ENCODE results near the gene TMEM95.

DNA sequence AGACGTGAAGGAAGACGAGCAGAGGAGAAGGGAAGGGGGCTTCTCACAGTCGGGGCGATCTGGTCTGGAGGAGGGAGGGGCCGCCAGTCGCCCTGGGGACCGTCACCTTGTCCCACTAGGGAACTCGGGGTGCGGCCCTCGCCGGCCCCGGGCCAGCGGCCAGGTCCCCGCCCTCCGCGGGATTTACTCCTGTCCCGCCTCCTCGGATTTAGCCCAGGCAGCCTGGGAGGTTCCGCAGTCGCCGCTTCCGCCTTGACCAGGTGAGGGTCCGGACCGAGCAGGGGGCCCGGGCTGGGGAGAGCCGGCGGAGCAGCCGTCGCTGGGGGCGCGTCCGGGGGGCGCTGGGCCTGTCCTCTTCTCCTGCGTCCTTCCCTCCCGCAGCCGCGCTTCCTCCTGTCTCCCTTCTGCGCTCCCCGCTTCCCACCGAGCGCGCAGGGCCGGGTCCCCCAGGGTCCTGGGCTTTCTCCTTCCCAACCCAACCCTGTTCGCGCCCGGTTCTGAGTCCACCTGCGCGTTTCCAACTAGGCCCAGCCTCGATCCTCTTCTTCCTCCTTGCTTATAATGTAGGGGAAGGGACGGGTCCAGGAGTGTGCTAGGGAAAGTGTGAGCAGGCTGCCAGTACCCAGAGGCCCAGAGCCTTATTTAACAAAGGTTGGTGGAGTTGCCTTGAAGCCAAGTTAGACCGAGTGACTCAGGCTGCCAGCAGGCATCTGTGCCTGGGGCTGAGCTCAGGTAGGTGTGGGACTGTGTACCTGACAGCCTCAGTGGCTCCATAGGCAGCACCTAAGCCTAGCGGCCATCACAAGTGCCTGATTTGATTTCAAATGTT, 26.1 kb downstream of the TMEM95 start, which contains the start of gene TNK1:
- TF ChIP-seq POLR2AphosphoS5 (IDR thresholded peaks at IDR 0.05) = peak in 2 of 3 donors; percentile 80 to 92
- TF ChIP-seq, protein P1, sequence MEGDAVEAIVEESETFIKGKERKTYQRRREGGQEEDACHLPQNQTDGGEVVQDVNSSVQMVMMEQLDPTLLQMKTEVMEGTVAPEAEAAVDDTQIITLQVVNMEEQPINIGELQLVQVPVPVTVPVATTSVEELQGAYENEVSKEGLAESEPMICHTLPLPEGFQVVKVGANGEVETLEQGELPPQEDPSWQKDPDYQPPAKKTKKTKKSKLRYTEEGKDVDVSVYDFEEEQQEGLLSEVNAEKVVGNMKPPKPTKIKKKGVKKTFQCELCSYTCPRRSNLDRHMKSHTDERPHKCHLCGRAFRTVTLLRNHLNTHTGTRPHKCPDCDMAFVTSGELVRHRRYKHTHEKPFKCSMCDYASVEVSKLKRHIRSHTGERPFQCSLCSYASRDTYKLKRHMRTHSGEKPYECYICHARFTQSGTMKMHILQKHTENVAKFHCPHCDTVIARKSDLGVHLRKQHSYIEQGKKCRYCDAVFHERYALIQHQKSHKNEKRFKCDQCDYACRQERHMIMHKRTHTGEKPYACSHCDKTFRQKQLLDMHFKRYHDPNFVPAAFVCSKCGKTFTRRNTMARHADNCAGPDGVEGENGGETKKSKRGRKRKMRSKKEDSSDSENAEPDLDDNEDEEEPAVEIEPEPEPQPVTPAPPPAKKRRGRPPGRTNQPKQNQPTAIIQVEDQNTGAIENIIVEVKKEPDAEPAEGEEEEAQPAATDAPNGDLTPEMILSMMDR (IDR thresholded peaks at IDR 0.05) = no peak
- TF ChIP-seq POLR2A (IDR thresholded peaks at IDR 0.05) = peak in 1 of 4 donors; percentile 74
- no peak for TF ChIP-seq EP300 (IDR thresholded peaks at IDR 0.05)
